GM23338 (cell line): ENCODE measurements around the gene TARS1. TPM values are rescaled to one million over a fixed set of nuclear protein-coding genes. Genes with fewer than 3 reads are reported as not detected.
A peak's percentile ranks its signal among the peaks of the same experiment; 100 is the strongest.

Source experiments
- ATAC-seq: fragments of 200-7000 bp; cut with Tn5 transposase; 3 replicates; pipeline ENCODE4 v1.9.1; 2020
- DNase-seq: peaks from one replicate; pipeline ENCODE4 v3.0.0-alpha.2; 2015; ENCODE audit warnings: low spot score
- H2AFZ ChIP-seq: fragments of 200-600 bp; sonication (generic); 2 replicates; pipeline ENCODE4 v1.8.0; 2016; ENCODE audit warnings: antibody characterized with exemption, mild to moderate bottlenecking, moderate library complexity
- H3F3A ChIP-seq: fragments of 200-600 bp; sonication (generic); replicated peaks from 2 replicates; pipeline ENCODE4 v1.8.0; 2017; ENCODE audit warnings: antibody characterized with exemption, mixed run types, low read depth
- H3K27ac ChIP-seq: fragments of 200-600 bp; sonication (generic); 2 replicates; pipeline ENCODE4 v1.6.1; 2016; ENCODE audit warnings: low read depth
- H3K27me3 ChIP-seq: fragments of 200-600 bp; sonication (generic); 2 replicates; pipeline ENCODE4 v1.8.0; 2016; ENCODE audit warnings: mild to moderate bottlenecking, mixed run types, moderate library complexity; ENCODE audit not compliant: insufficient read depth
- H3K36me3 ChIP-seq: fragments of 200-600 bp; sonication (generic); 2 replicates; pipeline ENCODE4 v1.8.0; 2016; ENCODE audit warnings: mild to moderate bottlenecking; ENCODE audit not compliant: insufficient read depth
- H3K4me1 ChIP-seq: fragments of 200-600 bp; sonication (generic); 2 replicates; pipeline ENCODE4 v1.8.0; 2016; ENCODE audit warnings: mild to moderate bottlenecking, moderate library complexity; ENCODE audit not compliant: insufficient read depth
- H3K4me2 ChIP-seq: fragments of 200-600 bp; sonication (generic); 2 replicates; pipeline ENCODE4 v1.7.1; 2017; ENCODE audit warnings: mixed run types
- H3K4me3 ChIP-seq: fragments of 200-600 bp; sonication (generic); 2 replicates; pipeline ENCODE4 v1.6.1; 2016; ENCODE audit warnings: mixed run types
- H3K79me2 ChIP-seq: fragments of 200-600 bp; sonication (generic); replicated peaks from 2 replicates; pipeline ENCODE4 v1.8.0; 2017; ENCODE audit warnings: mild to moderate bottlenecking; ENCODE audit not compliant: insufficient read depth
- H3K9me2 ChIP-seq: fragments of 200-600 bp; sonication (generic); 2 replicates; pipeline ENCODE4 v1.8.0; 2017; ENCODE audit not compliant: insufficient read depth
- H4K20me1 ChIP-seq: fragments of 200-600 bp; sonication (generic); replicated peaks from 2 replicates; pipeline ENCODE4 v1.8.0; 2017; ENCODE audit warnings: mild to moderate bottlenecking; ENCODE audit not compliant: insufficient read depth
- H3K27ac Mint-ChIP-seq: 2 replicates; pipeline ENCODE4 v1.8.0; 2020; ENCODE audit warnings: inconsistent platforms, mild to moderate bottlenecking, moderate library complexity, mixed read lengths
- H3K27me3 Mint-ChIP-seq: 3 replicates; pipeline ENCODE4 v1.8.0; 2022; ENCODE audit warnings: low read depth, mild to moderate bottlenecking, moderate library complexity, mixed read lengths, inconsistent platforms; ENCODE audit not compliant: insufficient read depth, poor library complexity
- H3K36me3 Mint-ChIP-seq: 3 replicates; pipeline ENCODE4 v1.8.0; 2021; ENCODE audit warnings: low read depth, mild to moderate bottlenecking, inconsistent platforms, moderate library complexity, mixed read lengths
- H3K4me1 Mint-ChIP-seq: 3 replicates; pipeline ENCODE4 v1.8.0; 2020; ENCODE audit warnings: mild to moderate bottlenecking, inconsistent platforms, mixed read lengths
- H3K4me3 Mint-ChIP-seq: 3 replicates; pipeline ENCODE4 v1.8.0; 2021; ENCODE audit warnings: moderate library complexity, mild to moderate bottlenecking, inconsistent platforms, mixed read lengths
- H3K9me3 Mint-ChIP-seq: 3 replicates; pipeline ENCODE4 v1.8.0; 2020; ENCODE audit warnings: moderate library complexity, mild to moderate bottlenecking, inconsistent platforms, mixed read lengths
- CREB1 ChIP-seq: fragments of 250-450 bp; sonication (Bioruptor Pico); IDR thresholded peaks from 2 replicates; pipeline ENCODE4 v1.5.0; 2020; ENCODE audit warnings: low read depth, mild to moderate bottlenecking, moderate library complexity
- EZH2 ChIP-seq: fragments of 200-600 bp; sonication (generic); IDR thresholded peaks from one replicate; pipeline ENCODE4 v1.8.0; 2017; ENCODE audit warnings: antibody characterized with exemption, mild to moderate bottlenecking, low read depth; ENCODE audit not compliant: unreplicated experiment
- EZH2phosphoT487 ChIP-seq: fragments of 200-600 bp; sonication (generic); IDR thresholded peaks from one replicate; pipeline ENCODE4 v1.8.1; 2018; ENCODE audit warnings: antibody characterized with exemption; ENCODE audit not compliant: unreplicated experiment
- JUNB ChIP-seq: IDR thresholded peaks from one replicate; pipeline ENCODE4 v1.6.1; 2016; ENCODE audit warnings: antibody characterized with exemption; ENCODE audit not compliant: unreplicated experiment
- NANOG ChIP-seq: IDR thresholded peaks from 2 replicates; pipeline ENCODE4 v1.6.1; 2016; ENCODE audit warnings: antibody characterized with exemption, borderline replicate concordance
- POLR2AphosphoS5 ChIP-seq: IDR thresholded peaks from 2 replicates; pipeline ENCODE4 v1.6.1; 2016; ENCODE audit warnings: antibody characterized with exemption, low read depth
- polyA plus RNA-seq: library from polyadenylated mRNA; unstranded; fragments of >200 nt; fragmentation: Nextera tagmentation; extraction: Ambion mirVana; gene quantifications from 2 replicates; pipeline ENCODE4 v1.2.1, GENCODE V29; 2016
- total RNA-seq: library from RNA; depleted of rRNA; stranded (reverse); fragments of >200 nt; shearing (Covaris generic); gene quantifications from 2 replicates; pipeline ENCODE4 v1.2.3, GENCODE V29; 2014
- TF ChIP-seq, protein P1 (sequence below), 2 experiments: fragments of 200-600 bp in 1 of 2; sonication (generic) in 1 of 2; conservative IDR thresholded peaks; 2 replicates each; pipeline versions ENCODE4 v1.5.1 to v1.6.1; 2016 to 2017; ENCODE audit warnings: antibody characterized with exemption in 2 of 2, low read depth in 2 of 2, mild to moderate bottlenecking in 2 of 2, moderate library complexity in 1 of 2

Gene TARS1
- total and polyA plus RNA-seq, 2 experiments from 2014 or later = 458 to 473 TPM

DNA sequence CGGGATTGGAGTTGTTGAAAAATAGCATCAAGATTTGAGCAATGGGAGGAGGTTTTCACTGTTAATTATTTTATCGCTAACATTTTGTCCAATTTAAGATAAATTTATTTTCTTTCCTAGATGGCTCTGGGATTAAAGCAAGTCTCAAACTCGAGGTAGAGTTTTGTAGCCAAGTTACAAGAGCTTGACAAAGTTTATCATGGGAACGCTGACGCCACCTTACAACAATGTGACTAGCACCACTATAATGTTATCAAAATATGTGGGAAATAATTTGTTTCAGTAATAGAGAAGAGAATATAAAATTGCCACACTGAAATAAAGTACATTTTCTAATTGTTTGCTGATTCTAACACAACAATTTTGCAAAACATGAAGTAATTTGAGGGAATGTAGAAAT, 19.8 kb upstream of the TARS1 start:
- no peaks in the 10 kb centered on the region for H3K36me3 ChIP-seq
- no peaks in the 10 kb centered on the region for H3K27me3 ChIP-seq
- DNase-seq (no peak), ATAC-seq (no peak)
- H3K27ac Mint-ChIP-seq = no peak overlapping the region
- no peaks in the 10 kb centered on the region for H3K79me2 ChIP-seq
- H3K4me1 Mint-ChIP-seq = no peaks in the 10 kb centered on the region
- no peaks in the 10 kb centered on the region for H4K20me1 ChIP-seq
- H3K9me2 ChIP-seq = no peaks in the 10 kb centered on the region
- no peaks in the 10 kb centered on the region for H3K4me1 ChIP-seq
- no peak overlapping the region for H3K4me2 ChIP-seq
- no peaks in the 10 kb centered on the region for H3K27me3 Mint-ChIP-seq
- no peaks in the 10 kb centered on the region for H3K36me3 Mint-ChIP-seq
- no peak overlapping the region for H3K4me3 ChIP-seq
- no peaks in the 10 kb centered on the region for H3F3A ChIP-seq
- H3K27ac ChIP-seq = no peak overlapping the region
- no peak overlapping the region for H2AFZ ChIP-seq
- no peak overlapping the region for H3K4me3 Mint-ChIP-seq
- H3K9me3 Mint-ChIP-seq = no peaks in the 10 kb centered on the region
- no peak for TF ChIP-seq JUNB

DNA sequence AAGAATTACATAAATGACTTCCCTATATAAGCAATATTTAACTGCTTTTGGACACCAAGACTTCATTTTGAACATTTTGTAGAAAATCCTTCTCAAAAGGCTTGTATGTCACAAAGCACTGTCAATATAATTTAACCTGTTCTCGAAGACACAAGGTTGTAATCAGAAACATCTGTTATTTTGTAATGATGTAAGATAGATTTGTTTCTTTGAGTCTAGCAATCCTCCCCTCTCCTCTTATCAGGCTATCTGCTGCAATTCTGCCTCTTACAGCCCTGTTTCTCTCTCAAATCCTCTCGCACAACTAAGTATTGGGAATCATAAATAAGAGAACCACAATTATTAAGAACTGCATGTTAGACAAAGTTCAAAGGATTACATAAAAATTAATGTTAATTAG, 18.6 kb upstream of the TARS1 start:
- Histone ChIP-seq H3K36me3 (no peaks in the 10 kb centered on the region), H4K20me1 (no peaks in the 10 kb centered on the region), H3K27ac (no peak overlapping the region), H3K4me1 (no peaks in the 10 kb centered on the region), H3K4me2 (no peak overlapping the region), H3K9me2 (0 out of 2 replicates have a peak, but pooled peaks cover under 1% of the 10 kb centered on the region), H2AFZ (no peak overlapping the region), H3K79me2 (no peaks in the 10 kb centered on the region), H3K4me3 (no peak overlapping the region), H3F3A (no peaks in the 10 kb centered on the region), H3K27me3 (no peaks in the 10 kb centered on the region)
- DNase-seq = no peak
- no peaks in the 10 kb centered on the region for H3K4me1 Mint-ChIP-seq
- no peaks in the 10 kb centered on the region for H3K27me3 Mint-ChIP-seq
- H3K27ac Mint-ChIP-seq = no peak overlapping the region
- H3K36me3 Mint-ChIP-seq = no peaks in the 10 kb centered on the region
- no peak overlapping the region for H3K4me3 Mint-ChIP-seq
- H3K9me3 Mint-ChIP-seq = no peaks in the 10 kb centered on the region
- TF ChIP-seq CREB1 (no peak), POLR2AphosphoS5 (no peak), NANOG (no peak)
- TF ChIP-seq, protein P1, sequence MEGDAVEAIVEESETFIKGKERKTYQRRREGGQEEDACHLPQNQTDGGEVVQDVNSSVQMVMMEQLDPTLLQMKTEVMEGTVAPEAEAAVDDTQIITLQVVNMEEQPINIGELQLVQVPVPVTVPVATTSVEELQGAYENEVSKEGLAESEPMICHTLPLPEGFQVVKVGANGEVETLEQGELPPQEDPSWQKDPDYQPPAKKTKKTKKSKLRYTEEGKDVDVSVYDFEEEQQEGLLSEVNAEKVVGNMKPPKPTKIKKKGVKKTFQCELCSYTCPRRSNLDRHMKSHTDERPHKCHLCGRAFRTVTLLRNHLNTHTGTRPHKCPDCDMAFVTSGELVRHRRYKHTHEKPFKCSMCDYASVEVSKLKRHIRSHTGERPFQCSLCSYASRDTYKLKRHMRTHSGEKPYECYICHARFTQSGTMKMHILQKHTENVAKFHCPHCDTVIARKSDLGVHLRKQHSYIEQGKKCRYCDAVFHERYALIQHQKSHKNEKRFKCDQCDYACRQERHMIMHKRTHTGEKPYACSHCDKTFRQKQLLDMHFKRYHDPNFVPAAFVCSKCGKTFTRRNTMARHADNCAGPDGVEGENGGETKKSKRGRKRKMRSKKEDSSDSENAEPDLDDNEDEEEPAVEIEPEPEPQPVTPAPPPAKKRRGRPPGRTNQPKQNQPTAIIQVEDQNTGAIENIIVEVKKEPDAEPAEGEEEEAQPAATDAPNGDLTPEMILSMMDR (conservative IDR thresholded peaks at IDR 0.05; ENCODE audit: low read depth in 2 of 2) = no peak
- ATAC-seq = no peak

DNA sequence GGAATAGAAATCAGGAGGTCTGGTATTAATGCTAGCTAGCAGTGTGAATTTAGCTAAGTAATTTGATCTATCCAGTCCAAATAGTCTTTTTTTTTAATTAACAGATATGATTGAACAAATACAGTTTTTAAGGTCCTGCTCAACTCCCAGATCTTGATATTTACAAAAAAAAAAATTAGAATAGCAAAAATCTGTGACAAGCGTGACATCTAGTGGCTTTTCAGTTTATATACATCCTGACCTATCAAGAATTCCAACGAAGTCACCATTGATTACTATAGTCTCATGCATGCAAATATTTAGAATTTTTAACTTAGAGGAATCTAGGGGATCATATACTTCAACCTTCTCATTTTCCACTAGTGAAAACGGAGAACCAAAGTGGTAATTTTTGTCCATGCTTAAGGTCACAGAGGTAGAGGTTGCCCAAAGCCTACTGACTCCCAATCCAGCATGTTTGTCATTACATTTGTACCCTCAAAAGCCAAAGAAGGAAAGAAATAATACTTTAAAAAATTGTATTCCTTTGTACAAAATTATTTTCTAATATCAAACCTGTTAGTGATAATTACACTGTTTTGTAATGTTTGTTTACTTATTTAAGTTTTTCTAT, 17.6 kb upstream of the TARS1 start:
- no peaks in the 10 kb centered on the region for H3K36me3 Mint-ChIP-seq
- Histone ChIP-seq H3K36me3 (no peaks in the 10 kb centered on the region), H2AFZ (no peak overlapping the region), H3K27ac (no peak overlapping the region), H3K27me3 (no peaks in the 10 kb centered on the region), H3K79me2 (no peaks in the 10 kb centered on the region), H3F3A (no peaks in the 10 kb centered on the region), H3K9me2 (peaks cover 5% of the 10 kb centered on the region; the same call in 1 of the 2 replicates), H3K4me3 (no peak overlapping the region), H3K4me2 (no peak overlapping the region), H4K20me1 (no peaks in the 10 kb centered on the region), H3K4me1 (no peaks in the 10 kb centered on the region)
- DNase-seq (peak; percentile 34), ATAC-seq (no peak)
- no peaks in the 10 kb centered on the region for H3K27me3 Mint-ChIP-seq
- H3K27ac Mint-ChIP-seq = no peak overlapping the region
- H3K4me3 Mint-ChIP-seq = no peak overlapping the region
- H3K9me3 Mint-ChIP-seq = no peaks in the 10 kb centered on the region
- no peaks in the 10 kb centered on the region for H3K4me1 Mint-ChIP-seq
- TF ChIP-seq CREB1 (no peak), EZH2phosphoT487 (no peak), EZH2 (no peak), JUNB (no peak)
- TF ChIP-seq, protein P1 (conservative IDR thresholded peaks at IDR 0.05; ENCODE audit: low read depth in 2 of 2) = peak; percentile 42 to 64
